BLaER1 (cell line): ENCODE results near the gene HOXB6.

Experiments used
- H3K27ac ChIP-seq: shearing (Covaris generic); formaldehyde crosslinking; 2 replicates; pipeline ENCODE4 v1.8.1; 2022
- H3K27me3 ChIP-seq: shearing (Covaris generic); formaldehyde crosslinking; 2 replicates; pipeline ENCODE4 v1.8.1; 2022
- H3K36me3 ChIP-seq: shearing (Covaris generic); formaldehyde crosslinking; 2 replicates; pipeline ENCODE4 v1.8.1; 2022
- H3K4me1 ChIP-seq: shearing (Covaris generic); formaldehyde crosslinking; 2 replicates; pipeline ENCODE4 v1.8.1; 2022
- H3K4me2 ChIP-seq: shearing (Covaris generic); formaldehyde crosslinking; 2 replicates; pipeline ENCODE4 v1.8.1; 2022
- H3K4me3 ChIP-seq: shearing (Covaris generic); formaldehyde crosslinking; 2 replicates; pipeline ENCODE4 v1.8.1; 2022
- H3K9ac ChIP-seq: shearing (Covaris generic); formaldehyde crosslinking; 2 replicates; pipeline ENCODE4 v1.8.1; 2022
- H3K9me3 ChIP-seq: shearing (Covaris generic); formaldehyde crosslinking; 2 replicates; pipeline ENCODE4 v1.8.1; 2022
- H4K20me1 ChIP-seq: shearing (Covaris generic); formaldehyde crosslinking; 2 replicates; pipeline ENCODE4 v1.8.1; 2022
- Cebpa-rat ChIP-seq: shearing (Covaris generic); IDR thresholded peaks from 2 replicates; pipeline ENCODE4 v1.8.1; 2022

Gene HOXB6

GRCh38 chr17:48615047-48615962, 10.5 kb upstream of the HOXB6 start, which contains the start of gene HOXB8:
HOXB8 (minus strand) TSS chr17:48615292; CDS start chr17:48614704, 588 bp downstream.
- peaks cover 6% of the 10 kb centered on the region; the same call in 1 of the 2 replicates for H3K9me3 ChIP-seq
- H3K36me3 ChIP-seq, result no peaks in the 10 kb centered on the region
- H3K27ac ChIP-seq, result no peak within 1 kb of the TSS
- peaks cover 100% of the 10 kb centered on the region for H3K27me3 ChIP-seq
- H3K9ac ChIP-seq, result no peak within 1 kb of the TSS
- H3K4me2 ChIP-seq, result no peak within 1 kb of the TSS
- TF ChIP-seq Cebpa-rat, result no peak
- no peak within 1 kb of the TSS for H3K4me3 ChIP-seq
- H3K4me1 ChIP-seq, result no peaks in the 10 kb centered on the region
- peaks cover 96% of the 10 kb centered on the region for H4K20me1 ChIP-seq

DNA sequence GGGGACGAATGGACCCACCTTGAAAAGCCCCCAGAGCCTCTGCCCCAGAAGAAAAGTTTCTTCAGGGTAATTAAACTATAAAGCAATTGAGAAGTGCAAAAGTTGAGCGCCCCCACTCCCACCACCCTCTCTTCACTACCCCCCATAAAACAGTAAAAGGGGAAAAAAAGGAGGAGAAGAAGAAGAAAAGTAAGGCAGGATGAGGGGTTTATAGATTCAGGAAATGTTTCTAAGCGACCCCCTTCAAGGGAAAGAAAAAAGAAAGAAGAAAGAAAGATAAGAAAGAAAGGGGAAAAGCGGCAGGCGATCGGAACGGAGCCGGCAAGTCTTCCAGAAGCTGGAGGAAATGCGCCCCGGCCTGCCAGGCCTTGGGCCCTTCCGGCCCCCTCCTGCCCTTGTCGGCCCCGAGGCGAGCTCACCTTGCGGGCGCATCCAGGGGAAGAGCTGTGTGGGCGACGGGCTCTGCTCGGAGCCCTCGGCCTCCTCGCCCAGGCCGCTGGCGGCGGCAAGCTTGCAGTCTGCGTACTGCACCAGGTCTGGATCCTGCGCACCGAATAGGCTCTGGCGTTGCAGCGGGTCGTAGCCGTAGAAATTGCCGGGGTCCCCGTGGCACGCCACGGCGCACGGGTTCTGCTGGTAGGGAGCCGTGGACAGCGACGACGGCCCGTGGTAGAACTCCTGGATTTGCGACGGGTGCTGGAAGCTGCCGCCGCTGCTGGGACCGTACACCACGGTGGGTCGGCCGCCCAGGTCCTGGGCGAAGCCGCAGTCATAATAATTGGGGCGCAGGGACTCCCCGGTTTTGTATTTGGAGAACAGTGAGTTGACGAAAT, 9.3 kb upstream of the HOXB6 start:
- peaks cover 100% of the 10 kb centered on the region for H3K27me3 ChIP-seq
- H3K36me3 ChIP-seq, result no peaks in the 10 kb centered on the region
- H3K4me3 ChIP-seq, result no peak overlapping the region
- H3K9ac ChIP-seq, result no peak overlapping the region
- peaks cover 96% of the 10 kb centered on the region for H4K20me1 ChIP-seq
- H3K4me2 ChIP-seq, result no peak overlapping the region
- no peak for TF ChIP-seq Cebpa-rat
- no peak overlapping the region for H3K27ac ChIP-seq
- no peaks in the 10 kb centered on the region for H3K4me1 ChIP-seq
- peaks cover 8% of the 10 kb centered on the region; the same call in 1 of the 2 replicates for H3K9me3 ChIP-seq

DNA sequence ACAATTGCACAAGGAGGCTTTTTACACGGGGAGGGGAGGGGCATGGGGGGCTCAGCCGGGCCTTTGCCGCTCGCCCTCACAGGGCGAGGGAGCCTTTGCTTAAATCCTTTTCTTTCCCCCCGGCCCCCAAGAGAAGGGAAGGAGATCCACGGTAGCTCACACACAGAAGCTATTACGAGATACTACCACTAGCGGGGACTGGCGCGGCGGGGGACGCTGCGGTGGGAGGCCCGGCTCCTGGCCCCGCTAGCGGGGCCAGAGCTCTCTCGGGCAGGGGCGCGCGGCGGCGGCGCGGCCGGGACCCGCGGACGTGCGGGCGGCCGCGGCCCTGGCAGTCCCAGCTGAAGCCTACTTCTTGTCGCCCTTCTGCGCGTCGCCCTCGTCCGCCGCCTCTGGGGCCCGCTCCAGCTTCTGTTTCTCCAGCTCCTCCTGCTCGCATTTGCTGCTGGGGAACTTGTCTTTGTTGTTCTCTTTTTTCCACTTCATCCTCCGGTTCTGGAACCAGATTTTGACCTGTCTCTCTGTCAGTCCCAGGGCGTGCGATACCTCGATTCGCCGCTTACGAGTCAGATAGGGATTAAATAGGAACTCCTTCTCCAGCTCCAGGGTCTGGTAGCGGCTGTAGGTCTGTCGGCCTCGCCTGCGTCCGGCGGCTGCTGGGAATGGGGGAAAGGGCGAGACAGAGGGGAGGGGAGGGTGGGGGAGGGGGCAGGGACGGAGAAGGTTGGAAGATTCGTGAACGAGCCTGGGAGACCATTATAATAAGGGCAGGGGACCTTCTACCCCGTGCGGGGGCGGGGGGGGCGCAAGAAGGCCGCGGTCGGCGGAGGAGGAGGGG, 8.3 kb upstream of the HOXB6 start:
- Histone ChIP-seq H3K9me3 (peaks cover 8% of the 10 kb centered on the region; the same call in 1 of the 2 replicates), H3K27ac (no peak overlapping the region), H3K9ac (no peak overlapping the region), H3K4me2 (no peak overlapping the region), H3K36me3 (no peaks in the 10 kb centered on the region), H3K4me1 (no peaks in the 10 kb centered on the region), H4K20me1 (peaks cover 97% of the 10 kb centered on the region), H3K27me3 (peaks cover 100% of the 10 kb centered on the region), H3K4me3 (no peak overlapping the region)
- TF ChIP-seq Cebpa-rat, result no peak

DNA sequence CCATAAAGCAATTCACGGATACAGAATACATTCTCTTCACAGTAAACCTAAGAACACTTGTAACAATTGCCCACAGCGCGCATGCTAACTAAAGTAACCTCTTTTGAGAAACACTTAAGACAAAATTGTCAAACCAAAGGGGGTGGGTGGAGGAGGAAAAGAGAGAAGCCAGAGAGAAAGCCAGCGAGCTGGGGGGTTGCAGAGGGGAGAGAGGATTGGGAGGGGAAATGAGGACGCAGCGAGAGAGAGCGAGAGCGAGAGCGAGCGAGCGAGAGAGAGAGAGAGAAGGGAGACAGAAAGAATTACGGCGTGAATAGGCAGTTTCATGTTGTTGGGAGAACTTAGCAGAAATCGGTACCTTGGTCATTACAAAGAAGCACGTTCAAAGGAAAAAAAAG, 7.7 kb upstream of the HOXB6 start:
- H3K4me2 ChIP-seq, result no peak overlapping the region
- H3K9me3 ChIP-seq, result peaks cover 8% of the 10 kb centered on the region; the same call in 1 of the 2 replicates
- no peak overlapping the region for H3K9ac ChIP-seq
- H3K4me3 ChIP-seq, result no peak overlapping the region
- H3K36me3 ChIP-seq, result no peaks in the 10 kb centered on the region
- no peak for TF ChIP-seq Cebpa-rat
- H3K27me3 ChIP-seq, result peaks cover 100% of the 10 kb centered on the region
- H4K20me1 ChIP-seq, result peaks cover 97% of the 10 kb centered on the region
- H3K4me1 ChIP-seq, result no peaks in the 10 kb centered on the region
- no peak overlapping the region for H3K27ac ChIP-seq

- Histone ChIP-seq H3K27ac (no peak overlapping the region), H3K9ac (no peak overlapping the region), H3K36me3 (no peaks in the 10 kb centered on the region), H3K4me1 (no peaks in the 10 kb centered on the region), H3K27me3 (peaks cover 100% of the 10 kb centered on the region), H3K4me3 (no peak overlapping the region), H3K9me3 (peaks cover 8% of the 10 kb centered on the region; the same call in 1 of the 2 replicates), H3K4me2 (no peak overlapping the region), H4K20me1 (peaks cover 97% of the 10 kb centered on the region)
- no peak for TF ChIP-seq Cebpa-rat
Measured at GRCh38 chr17:48611681-48612455, 7.1 kb upstream of the HOXB6 start.

DNA sequence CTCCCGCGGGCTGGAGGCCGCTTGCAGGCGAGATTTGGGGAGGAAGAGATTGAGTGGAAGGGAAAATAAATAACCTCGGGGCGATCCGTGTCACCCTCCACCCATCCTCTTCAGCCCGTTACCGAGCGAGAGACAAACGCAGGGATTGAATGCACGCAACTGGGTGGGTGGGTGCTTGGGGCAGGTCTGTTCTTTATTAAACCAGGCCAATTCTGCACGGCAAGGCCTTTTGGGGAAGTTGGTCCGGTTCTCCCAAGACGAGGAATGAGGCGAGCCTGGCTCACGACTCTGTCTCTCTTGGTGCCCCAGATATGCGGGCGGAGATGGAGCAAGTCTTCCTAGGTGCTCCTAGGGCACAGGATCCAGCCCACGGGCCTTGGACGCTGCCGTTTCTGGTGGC, 6.4 kb upstream of the HOXB6 start:
- no peaks in the 10 kb centered on the region for H3K4me1 ChIP-seq
- peaks cover 8% of the 10 kb centered on the region; the same call in 1 of the 2 replicates for H3K9me3 ChIP-seq
- no peak overlapping the region for H3K9ac ChIP-seq
- no peaks in the 10 kb centered on the region for H3K36me3 ChIP-seq
- peaks cover 100% of the 10 kb centered on the region for H3K27me3 ChIP-seq
- TF ChIP-seq Cebpa-rat, result no peak
- H3K4me2 ChIP-seq, result no peak overlapping the region
- peaks cover 97% of the 10 kb centered on the region for H4K20me1 ChIP-seq
- no peak overlapping the region for H3K4me3 ChIP-seq
- H3K27ac ChIP-seq, result no peak overlapping the region

DNA sequence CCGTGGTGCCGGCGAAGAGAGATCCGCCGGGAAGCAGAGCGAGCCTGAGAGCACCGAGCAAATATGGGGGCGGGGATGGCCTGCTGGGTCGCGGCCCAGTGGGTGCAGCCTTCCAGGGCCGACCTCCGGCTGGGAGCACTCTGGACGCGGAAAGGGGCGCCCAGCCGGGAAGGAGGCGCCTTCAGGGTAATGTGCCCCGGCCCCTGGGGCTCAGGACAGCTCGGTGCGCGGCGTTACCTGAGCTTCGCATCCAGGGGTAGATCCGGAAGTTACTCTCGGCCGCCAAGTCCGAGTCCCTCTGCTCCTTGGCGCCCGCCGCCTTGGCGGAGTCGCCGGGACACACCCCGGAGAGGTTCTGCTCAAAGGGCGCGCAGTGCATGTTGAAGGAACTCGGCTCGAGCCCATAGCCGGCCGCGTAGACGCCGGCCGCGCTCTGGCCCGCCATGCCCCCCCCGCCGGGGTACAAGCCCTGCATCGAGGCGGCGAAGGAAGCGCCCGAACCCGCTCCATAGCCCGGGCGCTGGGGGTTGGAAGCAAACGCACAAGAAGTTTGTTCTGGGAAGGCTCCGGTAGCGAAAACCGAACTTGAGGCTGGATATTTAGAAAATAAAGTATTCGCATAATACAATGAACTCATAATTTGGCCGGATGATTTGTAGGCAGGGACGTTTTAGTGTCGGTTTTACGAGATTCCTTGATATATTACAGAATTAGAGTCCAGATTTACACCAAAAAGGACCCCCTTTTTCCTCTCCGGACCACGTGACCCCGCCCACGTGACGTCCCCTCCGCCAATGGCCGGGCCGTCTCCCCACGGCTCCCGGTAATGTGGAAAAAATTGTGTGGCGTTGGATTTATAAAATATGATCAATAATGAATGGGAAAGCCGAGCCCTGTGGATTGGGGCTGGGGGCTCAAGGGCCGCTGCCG, 5.8 kb upstream of the HOXB6 start, which contains the start of gene HOXB7:
Gene HOXB7 (minus strand): TSS at position 736 of the 930 bp plus-strand sequence. CDS start 99 bp downstream, at position 637.
- no peak within 1 kb of the TSS for H3K4me2 ChIP-seq
- no peak within 1 kb of the TSS for H3K27ac ChIP-seq
- H3K36me3 ChIP-seq, result no peaks in the 10 kb centered on the region
- H3K4me3 ChIP-seq, result no peak within 1 kb of the TSS
- peaks cover 97% of the 10 kb centered on the region for H4K20me1 ChIP-seq
- no peaks in the 10 kb centered on the region for H3K4me1 ChIP-seq
- no peak for TF ChIP-seq Cebpa-rat
- peaks cover 8% of the 10 kb centered on the region; the same call in 1 of the 2 replicates for H3K9me3 ChIP-seq
- H3K9ac ChIP-seq, result no peak within 1 kb of the TSS
- peaks cover 100% of the 10 kb centered on the region for H3K27me3 ChIP-seq
